NCI-H2081 (cell line): ENCODE results near the gene PCSK4.
"Not testable (repeated sequence)": the region's sequence is repeated elsewhere in the genome, so short reads cannot be mapped to it uniquely, and the experiment has no call there.

Experiments
- DNase-seq, 2 experiments: peaks; one replicate each; lab custom pipeline; 2025; lab: John Stamatoyannopoulos, UW

The PCSK4 gene

GRCh38 chr19:1522061-1522460, 31.9 kb upstream of the PCSK4 start:
- no peak for DNase-seq

GRCh38 chr19:1521636-1522035, 31.5 kb upstream of the PCSK4 start:
- no peak for DNase-seq

- no peak for DNase-seq
These were observed 30.1 kb upstream of the PCSK4 start for GRCh38 chr19:1520203-1520780.

- DNase-seq, result not testable (repeated sequence)
These were observed 29.7 kb upstream of the PCSK4 start for GRCh38 chr19:1519802-1520201.

GRCh38 chr19:1518471-1518870, 28.3 kb upstream of the PCSK4 start:
- no peak for DNase-seq

- DNase-seq, result peak in 1 of 2 experiments; percentile 19
These were observed 26.2 kb upstream of the PCSK4 start for GRCh38 chr19:1516395-1516753.

GRCh38 chr19:1514986-1515721, 25.0 kb upstream of the PCSK4 start:
- no peak for DNase-seq

GRCh38 chr19:1514295-1514661, 24.1 kb upstream of the PCSK4 start:
- DNase-seq, result no peak

GRCh38 chr19:1513499-1514294, 23.5 kb upstream of the PCSK4 start:
- no peak for DNase-seq

- no peak for DNase-seq
These were observed 22.7 kb upstream of the PCSK4 start, which contains the start of gene ADAMTSL5 for GRCh38 chr19:1512671-1513498. TSS of gene ADAMTSL5 (minus strand) at chr19:1513019. CDS start at chr19:1510943, 2,076 bp downstream.

GRCh38 chr19:1511318-1512317, 21.5 kb upstream of the PCSK4 start:
- DNase-seq, result no peak

GRCh38 chr19:1510807-1511206, 20.7 kb upstream of the PCSK4 start:
- DNase-seq, result no peak

- no peak for DNase-seq
These were observed 20.3 kb upstream of the PCSK4 start for GRCh38 chr19:1510442-1510806.

- no peak for DNase-seq
These were observed 19.7 kb upstream of the PCSK4 start for GRCh38 chr19:1509602-1510441.

- DNase-seq, result no peak
These were observed 18.3 kb upstream of the PCSK4 start for GRCh38 chr19:1508507-1508856.

GRCh38 chr19:1507763-1508506, 17.8 kb upstream of the PCSK4 start:
- DNase-seq, result peak; percentile 91 to 93

- DNase-seq, result no peak
These were observed 17.1 kb upstream of the PCSK4 start for GRCh38 chr19:1507192-1507660.

- no peak for DNase-seq
These were observed 16.1 kb upstream of the PCSK4 start for GRCh38 chr19:1505991-1506881.
